Activated T-helper 17 cell treated with anti-CD3 and anti-CD28 coated beads, Interleukin-2, amount 50 U/mL, for 72 hours (primary cell): ENCODE results near the gene RAB31. TPM values are rescaled to one million over a fixed set of nuclear protein-coding genes. Genes with fewer than 3 reads are reported as not detected.
A peak's percentile ranks its signal among the peaks of the same experiment; 100 is the strongest.
"Not testable (repeated sequence)": the region's sequence is repeated elsewhere in the genome, so short reads cannot be mapped to it uniquely, and the experiment has no call there.

Experiments
- ATAC-seq: fragments of 150-1000 bp; cut with Tn5 transposase; replicated peaks from 2 replicates; pipeline ENCODE4 v1.10.0; 2021; ENCODE audit warnings: mild to moderate bottlenecking, moderate library complexity
- H3K27ac Mint-ChIP-seq: one replicate; pipeline ENCODE4 v1.8.0; 2022; ENCODE audit warnings: mixed read lengths
- H3K27me3 Mint-ChIP-seq: one replicate; pipeline ENCODE4 v1.8.0; 2022; ENCODE audit warnings: mixed read lengths
- H3K36me3 Mint-ChIP-seq: one replicate; pipeline ENCODE4 v1.8.0; 2022; ENCODE audit warnings: low read depth, mild to moderate bottlenecking, mixed read lengths
- H3K4me1 Mint-ChIP-seq: one replicate; pipeline ENCODE4 v1.8.0; 2022; ENCODE audit warnings: mixed read lengths
- H3K4me3 Mint-ChIP-seq: one replicate; pipeline ENCODE4 v1.8.0; 2022; ENCODE audit warnings: mild to moderate bottlenecking, mixed read lengths
- H3K9me3 Mint-ChIP-seq: one replicate; pipeline ENCODE4 v1.8.0; 2022; ENCODE audit warnings: mixed read lengths
- total RNA-seq, 2 donors: library from RNA; stranded (reverse); gene quantifications; one replicate each; pipeline ENCODE4 v1.2.3, GENCODE V29; 2022

RAB31 gene
- total RNA-seq, 2 donors from 2014 or later, result 0.08 to 0.69 TPM

DNA sequence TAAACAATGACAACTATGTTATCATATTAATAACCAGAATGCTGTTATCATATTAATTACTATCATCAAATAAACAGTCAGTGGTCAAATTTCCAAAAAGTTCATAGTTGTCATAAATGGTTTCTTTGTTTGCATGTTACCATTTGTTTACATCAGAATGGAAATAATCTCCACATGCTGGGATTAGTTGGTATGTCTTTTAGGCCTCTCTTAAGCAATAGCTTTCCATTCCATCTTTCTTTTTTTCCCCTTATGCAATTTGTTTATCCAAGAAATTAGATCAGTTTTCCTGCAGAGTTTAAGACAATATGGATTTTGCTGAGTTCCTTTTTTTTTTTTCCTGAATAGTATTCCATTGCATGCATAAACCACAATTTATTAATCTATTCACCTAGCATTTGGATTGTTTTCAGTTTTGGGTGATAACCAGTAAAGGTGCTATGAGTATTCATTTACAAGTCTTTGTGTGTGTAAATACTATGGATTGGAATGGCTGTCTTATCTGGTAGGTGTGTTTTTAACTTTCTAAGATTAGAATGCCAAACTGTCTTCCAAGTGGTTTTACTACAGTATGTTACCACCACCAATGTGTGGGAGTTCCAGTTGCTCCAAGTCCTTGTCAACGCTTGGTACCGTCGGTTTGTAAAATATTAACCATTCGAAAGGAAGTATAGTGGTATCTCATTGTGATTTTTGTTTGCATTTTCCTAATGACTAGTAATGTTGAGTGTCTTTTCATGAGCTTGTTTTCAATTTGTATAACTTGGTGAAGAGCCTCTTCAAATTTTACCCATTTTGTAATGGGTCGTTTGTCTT lies 144.4 kb downstream of the RAB31 start:
- no peak for ATAC-seq
- H3K4me1 Mint-ChIP-seq, result peaks cover 5% of the 10 kb centered on the region
- no peaks in the 10 kb centered on the region for H3K9me3 Mint-ChIP-seq
- no peaks in the 10 kb centered on the region for H3K36me3 Mint-ChIP-seq
- H3K4me3 Mint-ChIP-seq, result no peak overlapping the region
- H3K27ac Mint-ChIP-seq, result no peak overlapping the region
- peaks cover 33% of the 10 kb centered on the region for H3K27me3 Mint-ChIP-seq

DNA sequence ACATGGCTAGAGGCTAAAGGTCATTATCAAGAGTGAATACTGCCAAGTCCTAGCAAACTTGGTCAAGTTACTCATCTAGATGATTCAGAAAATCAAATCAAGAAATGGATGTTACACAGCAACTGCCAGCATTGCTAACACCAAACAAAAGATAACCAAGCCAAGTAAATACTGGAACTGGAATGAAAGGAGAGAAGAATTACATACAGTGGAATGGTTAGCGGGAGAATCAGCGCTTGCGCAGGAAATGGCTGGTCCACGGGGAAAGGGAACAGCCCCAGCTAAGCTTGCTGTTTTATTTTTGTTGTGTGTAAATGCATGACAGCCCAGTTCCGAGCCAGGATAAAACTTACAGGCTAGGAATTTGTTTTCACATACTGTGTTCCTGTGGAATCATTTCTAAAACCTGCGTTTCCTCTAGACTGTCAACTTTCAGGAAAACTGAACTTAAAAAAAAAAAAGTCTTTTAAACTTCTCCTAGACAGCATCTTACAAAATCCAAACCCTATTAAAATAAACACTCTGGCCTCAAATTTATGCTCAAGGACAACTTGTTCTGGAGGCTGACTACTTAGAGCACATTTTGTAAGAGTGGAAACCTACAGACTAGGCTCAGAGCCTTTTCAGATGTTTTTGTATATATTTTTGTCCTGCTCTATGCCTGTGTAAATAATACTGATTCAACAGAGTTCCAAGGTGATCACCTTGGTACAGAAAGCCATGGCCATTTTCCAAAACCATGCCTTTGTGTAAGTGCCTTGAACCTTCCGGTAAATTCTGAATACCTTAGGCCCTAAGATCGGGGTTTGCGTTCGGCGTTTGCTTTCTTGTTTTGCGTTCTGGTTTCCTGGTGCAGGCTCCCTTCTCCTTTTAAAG lies 146.9 kb downstream of the RAB31 start:
- no peaks in the 10 kb centered on the region for H3K36me3 Mint-ChIP-seq
- H3K27me3 Mint-ChIP-seq, result peaks cover 20% of the 10 kb centered on the region
- H3K4me3 Mint-ChIP-seq, result no peak overlapping the region
- no peaks in the 10 kb centered on the region for H3K4me1 Mint-ChIP-seq
- no peak overlapping the region for H3K27ac Mint-ChIP-seq
- no peak for ATAC-seq
- no peaks in the 10 kb centered on the region for H3K9me3 Mint-ChIP-seq

DNA sequence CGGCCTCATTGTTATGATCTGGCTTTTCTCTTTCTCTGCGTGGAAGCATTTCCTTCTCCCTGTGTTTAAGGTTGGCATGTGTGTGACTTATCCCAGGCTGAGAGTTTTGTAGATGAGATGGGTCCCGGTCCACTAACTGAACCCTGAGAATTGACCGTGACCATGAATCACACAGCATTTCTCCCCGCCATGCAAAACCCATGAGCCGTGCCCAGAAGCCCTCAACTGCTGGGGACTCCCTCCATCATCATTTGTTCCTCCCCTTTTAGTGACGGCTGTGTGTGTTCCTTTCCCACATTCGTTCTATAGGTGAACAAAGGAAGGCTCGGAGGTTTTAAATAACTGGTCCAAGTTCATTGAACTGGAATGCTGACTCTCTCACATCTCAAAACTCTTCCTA lies 147.6 kb downstream of the RAB31 start:
- Mint-ChIP-seq H3K27me3 (peaks cover 19% of the 10 kb centered on the region), H3K36me3 (no peaks in the 10 kb centered on the region), H3K9me3 (no peaks in the 10 kb centered on the region), H3K4me1 (no peaks in the 10 kb centered on the region), H3K27ac (no peak overlapping the region), H3K4me3 (no peak overlapping the region)
- ATAC-seq, result no peak

DNA sequence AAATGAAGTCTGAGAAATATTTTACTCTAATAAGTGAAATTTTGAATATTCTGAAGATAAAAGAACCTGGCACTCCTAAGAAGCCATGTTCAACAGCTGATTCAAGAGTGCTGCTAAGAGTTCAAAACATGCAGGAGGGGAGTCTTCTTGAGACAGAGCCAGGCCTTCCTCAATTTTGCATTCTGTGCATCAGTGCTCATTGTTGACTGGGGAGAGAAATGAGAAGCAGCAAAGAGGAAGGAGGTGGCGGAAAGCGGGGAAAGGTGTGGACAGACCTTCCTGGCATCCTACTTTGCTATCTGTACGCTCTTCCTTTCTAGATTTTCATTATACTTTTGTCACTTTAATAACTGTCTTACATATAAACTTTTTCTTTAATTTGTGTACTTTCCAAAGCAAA lies 148.0 kb downstream of the RAB31 start:
- no peak overlapping the region for H3K27ac Mint-ChIP-seq
- no peaks in the 10 kb centered on the region for H3K4me1 Mint-ChIP-seq
- H3K4me3 Mint-ChIP-seq, result no peak overlapping the region
- H3K36me3 Mint-ChIP-seq, result no peaks in the 10 kb centered on the region
- ATAC-seq, result no peak
- H3K27me3 Mint-ChIP-seq, result peaks cover 19% of the 10 kb centered on the region
- H3K9me3 Mint-ChIP-seq, result no peaks in the 10 kb centered on the region

DNA sequence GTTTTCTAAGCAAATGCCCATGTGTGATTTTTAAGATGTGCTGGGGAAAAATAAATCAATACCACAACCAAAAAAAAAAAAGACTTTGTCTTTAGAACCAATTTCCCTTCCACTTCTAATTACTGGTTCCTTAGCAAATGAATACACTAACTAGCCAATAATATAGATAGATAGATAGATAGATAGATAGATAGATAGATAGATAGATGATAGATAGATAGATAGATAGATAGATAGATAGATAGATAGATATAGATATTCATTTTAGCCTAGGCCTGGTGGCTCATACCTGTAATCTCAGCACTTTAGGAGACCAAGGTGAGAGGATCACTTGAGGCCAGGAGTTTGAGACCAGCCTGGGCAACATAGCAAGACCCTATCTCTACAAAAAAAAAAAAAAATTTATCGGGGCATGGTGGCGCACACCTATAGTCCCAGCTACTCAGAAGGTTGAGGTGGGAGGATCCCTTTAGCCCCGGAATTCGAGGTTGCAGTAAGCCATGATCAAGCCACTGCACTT lies 149.4 kb downstream of the RAB31 start:
- H3K4me1 Mint-ChIP-seq, H3K36me3 Mint-ChIP-seq, H3K27ac Mint-ChIP-seq, H3K4me3 Mint-ChIP-seq, H3K9me3 Mint-ChIP-seq, ATAC-seq: not testable (repeated sequence)
- H3K27me3 Mint-ChIP-seq, result peaks cover 19% of the 10 kb centered on the region

DNA sequence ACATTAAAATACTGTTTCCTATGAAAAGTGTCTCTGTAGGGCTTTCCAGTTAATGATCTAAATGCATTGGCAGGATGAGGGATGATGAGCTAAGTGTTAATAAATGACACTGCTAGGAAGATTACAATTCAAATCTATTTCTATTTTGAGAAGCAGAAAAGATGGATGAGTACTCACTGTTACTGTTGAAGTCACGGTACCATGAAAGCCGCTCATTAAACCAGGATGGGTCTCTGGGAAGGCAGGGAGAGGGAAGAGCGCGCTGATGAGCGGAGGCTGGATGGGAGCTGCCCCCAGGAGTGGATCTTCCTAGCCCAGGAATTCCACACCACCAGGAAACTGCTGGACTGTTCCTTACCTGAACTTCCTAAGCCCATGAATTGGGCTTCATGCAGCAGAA lies 150.5 kb downstream of the RAB31 start:
- Mint-ChIP-seq H3K9me3 (no peaks in the 10 kb centered on the region), H3K27ac (no peak overlapping the region), H3K36me3 (no peaks in the 10 kb centered on the region), H3K27me3 (peaks cover 19% of the 10 kb centered on the region), H3K4me3 (no peak overlapping the region), H3K4me1 (peaks cover 6% of the 10 kb centered on the region)
- no peak for ATAC-seq

DNA sequence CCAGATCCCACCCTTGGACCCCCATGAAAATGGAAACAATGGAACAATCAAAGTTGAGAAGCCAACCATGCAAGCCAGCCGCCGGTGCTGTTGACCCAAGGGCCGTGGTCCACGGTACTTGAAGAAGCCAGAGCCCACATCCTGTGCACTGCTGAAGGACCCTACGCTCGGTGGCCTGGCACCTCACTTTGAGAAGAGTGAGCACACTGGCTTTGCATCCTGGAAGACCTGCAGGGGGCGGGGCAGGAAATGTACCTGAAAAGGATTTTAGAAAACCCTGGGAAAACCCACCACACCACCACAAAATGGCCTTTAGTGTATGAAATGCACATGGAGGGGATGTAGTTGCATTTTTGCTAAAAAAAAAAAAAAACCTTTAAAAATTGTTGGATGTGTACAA lies 151.1 kb downstream of the RAB31 start:
- Mint-ChIP-seq H3K4me1 (peaks cover 6% of the 10 kb centered on the region), H3K9me3 (no peaks in the 10 kb centered on the region), H3K27me3 (peaks cover 19% of the 10 kb centered on the region), H3K36me3 (no peaks in the 10 kb centered on the region), H3K27ac (no peak overlapping the region), H3K4me3 (no peak overlapping the region)
- ATAC-seq, result no peak

DNA sequence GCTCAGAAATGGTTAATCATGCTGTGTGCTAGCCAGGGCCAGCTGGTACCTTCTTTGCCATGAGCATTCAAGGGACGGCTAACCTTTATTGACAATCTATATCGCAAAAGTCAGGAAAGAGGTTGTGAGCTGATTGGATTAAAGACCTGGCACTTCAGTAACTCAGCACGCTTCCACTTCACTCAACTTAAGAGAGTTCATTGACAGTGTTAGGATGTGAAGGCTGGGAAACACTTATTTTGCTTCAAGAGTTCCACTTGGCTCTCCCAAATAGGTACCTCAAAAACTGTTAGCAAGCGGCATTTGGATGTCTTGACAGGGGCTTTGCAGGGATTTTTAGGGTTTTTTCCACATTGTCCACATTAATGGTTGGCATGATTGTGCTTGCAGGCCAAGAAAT lies 152.6 kb downstream of the RAB31 start:
- Mint-ChIP-seq H3K36me3 (no peaks in the 10 kb centered on the region), H3K27ac (no peak overlapping the region), H3K27me3 (peaks cover 14% of the 10 kb centered on the region), H3K4me1 (peaks cover 6% of the 10 kb centered on the region), H3K4me3 (no peak overlapping the region), H3K9me3 (peaks cover 4% of the 10 kb centered on the region)
- ATAC-seq, result no peak

DNA sequence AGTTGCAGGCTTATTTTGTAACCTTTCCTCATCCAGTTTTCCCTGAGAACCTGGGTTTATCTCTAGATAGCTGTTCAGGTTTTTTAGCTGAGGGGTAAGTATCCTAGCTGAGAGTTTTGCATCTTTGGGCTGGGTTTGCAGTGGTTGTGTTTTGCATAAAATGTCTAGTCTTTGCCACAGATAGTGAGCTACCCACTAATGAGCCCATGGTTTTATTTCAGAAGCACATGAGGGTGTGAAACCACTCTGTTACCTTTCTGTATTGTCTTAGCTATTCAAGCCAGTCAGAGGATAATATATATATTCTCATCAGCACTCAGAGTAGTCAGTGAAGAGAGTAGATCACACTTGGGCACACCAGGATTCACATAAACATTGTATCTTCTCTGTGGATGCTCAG lies 153.1 kb downstream of the RAB31 start:
- peak; percentile 41 for ATAC-seq
- no peaks in the 10 kb centered on the region for H3K36me3 Mint-ChIP-seq
- H3K4me3 Mint-ChIP-seq, result peak overlapping the region; percentile 56
- H3K27ac Mint-ChIP-seq, result no peak overlapping the region
- H3K4me1 Mint-ChIP-seq, result peaks cover 6% of the 10 kb centered on the region
- H3K27me3 Mint-ChIP-seq, result peaks cover 17% of the 10 kb centered on the region
- peaks cover 9% of the 10 kb centered on the region for H3K9me3 Mint-ChIP-seq

DNA sequence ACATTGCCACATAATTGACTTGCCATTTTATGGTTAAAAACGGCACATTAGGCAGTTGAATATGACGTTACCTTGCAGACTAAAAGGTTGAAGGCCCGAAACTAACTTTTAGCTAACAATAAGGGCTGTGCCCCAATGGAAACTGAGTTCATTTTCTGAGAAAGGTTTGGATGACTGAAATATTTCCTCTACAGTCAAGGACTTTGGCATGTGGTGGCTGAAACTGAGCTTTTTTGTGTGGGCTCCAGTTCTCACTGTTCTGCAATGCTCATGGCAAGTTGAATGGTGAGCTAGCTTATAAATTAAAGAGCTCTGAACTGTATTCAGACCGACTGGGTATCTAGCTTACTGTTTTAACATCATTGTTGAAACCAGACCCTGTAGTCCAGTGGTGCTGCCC lies 153.8 kb downstream of the RAB31 start:
- Mint-ChIP-seq H3K27ac (peak overlapping the region; percentile 78), H3K4me3 (peak overlapping the region; percentile 56)
- peak; percentile 89 for ATAC-seq

DNA sequence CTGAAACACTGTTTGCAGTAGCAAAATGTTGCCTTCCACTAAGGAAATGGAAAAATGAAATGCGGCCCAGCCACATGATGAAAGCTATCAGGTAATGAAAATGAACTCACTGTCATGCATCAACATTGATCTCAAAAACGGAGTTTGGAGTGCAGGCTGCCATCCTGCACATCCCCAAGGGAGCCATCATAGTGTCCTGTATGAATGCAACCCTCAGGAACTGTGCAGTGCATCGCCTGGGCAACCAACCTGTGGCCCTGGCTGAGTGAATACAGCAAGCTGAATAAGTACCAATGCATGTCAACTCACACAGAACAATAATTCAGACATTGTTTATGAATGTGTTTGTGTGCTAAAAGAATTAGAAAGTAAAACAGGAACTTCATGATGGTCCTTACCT lies 154.6 kb downstream of the RAB31 start:
- Mint-ChIP-seq H3K27ac (no peak overlapping the region), H3K36me3 (no peaks in the 10 kb centered on the region), H3K4me1 (peaks cover 6% of the 10 kb centered on the region), H3K4me3 (no peak overlapping the region), H3K27me3 (peaks cover 14% of the 10 kb centered on the region), H3K9me3 (peaks cover 10% of the 10 kb centered on the region)
- no peak for ATAC-seq

More for the DNA sequence above, 153.8 kb downstream of the RAB31 start:
- Mint-ChIP-seq H3K9me3 (peaks cover 10% of the 10 kb centered on the region), H3K4me1 (peaks cover 6% of the 10 kb centered on the region), H3K27me3 (peaks cover 18% of the 10 kb centered on the region), H3K36me3 (no peaks in the 10 kb centered on the region)

DNA sequence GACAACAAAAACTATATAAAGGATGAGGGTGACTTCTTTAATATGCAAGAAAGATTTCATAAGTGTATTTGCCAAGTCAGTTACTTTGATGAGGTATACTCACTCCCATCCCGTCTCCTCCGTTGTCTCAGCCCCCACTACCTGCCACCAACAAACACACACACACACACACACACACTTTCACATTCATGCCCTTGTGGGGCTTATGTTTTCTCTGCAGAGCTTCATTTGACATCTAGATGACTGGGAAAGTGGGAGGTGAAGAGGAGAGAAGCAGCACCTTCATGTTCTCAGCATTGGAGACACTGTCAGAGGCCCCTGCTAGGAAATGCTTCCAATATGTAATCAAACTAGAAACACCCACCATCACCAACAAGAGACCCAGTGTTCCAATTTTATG lies 155.2 kb downstream of the RAB31 start:
- Mint-ChIP-seq H3K9me3 (peaks cover 10% of the 10 kb centered on the region), H3K4me3 (no peak overlapping the region), H3K27me3 (peaks cover 14% of the 10 kb centered on the region), H3K36me3 (no peaks in the 10 kb centered on the region), H3K27ac (no peak overlapping the region), H3K4me1 (peaks cover 6% of the 10 kb centered on the region)
- ATAC-seq, result no peak

DNA sequence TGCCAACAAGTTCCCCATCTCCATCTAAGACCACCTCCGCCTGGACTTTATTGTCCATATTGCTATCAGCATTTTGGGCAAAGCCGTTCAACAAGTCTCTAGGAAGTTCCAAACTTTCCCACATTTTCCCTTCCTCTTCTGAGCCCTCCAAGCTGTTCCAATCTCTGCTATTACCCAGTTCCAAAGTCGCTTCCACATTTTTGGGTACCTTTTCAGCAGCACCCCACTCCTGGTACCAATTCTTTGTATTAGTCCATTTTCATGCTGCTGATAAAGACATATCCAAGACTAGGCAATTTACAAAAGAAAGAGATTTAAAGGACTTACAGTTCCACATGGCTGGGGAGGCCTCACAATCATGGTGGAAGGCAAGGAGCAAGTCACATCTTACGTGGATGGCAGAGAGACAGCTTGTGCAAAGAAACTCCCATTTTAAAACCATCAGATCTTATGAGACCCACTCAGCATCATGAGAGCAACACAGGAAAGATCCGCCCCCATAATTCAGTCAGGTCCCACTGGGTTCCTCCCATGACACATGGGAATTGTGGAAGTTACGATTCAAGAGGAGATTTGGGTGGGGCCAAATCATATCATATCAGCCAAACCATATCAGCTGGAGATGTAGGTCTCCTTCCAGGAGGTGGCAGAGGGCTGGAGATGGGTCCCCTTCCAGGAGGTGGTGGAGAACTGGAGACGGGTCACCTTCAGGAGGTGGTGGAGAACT lies 157.8 kb downstream of the RAB31 start:
- Mint-ChIP-seq H3K27ac (no peak overlapping the region), H3K4me1 (peaks cover 6% of the 10 kb centered on the region), H3K36me3 (no peaks in the 10 kb centered on the region), H3K27me3 (peaks cover 27% of the 10 kb centered on the region), H3K4me3 (no peak overlapping the region), H3K9me3 (peaks cover 10% of the 10 kb centered on the region)
- no peak for ATAC-seq

DNA sequence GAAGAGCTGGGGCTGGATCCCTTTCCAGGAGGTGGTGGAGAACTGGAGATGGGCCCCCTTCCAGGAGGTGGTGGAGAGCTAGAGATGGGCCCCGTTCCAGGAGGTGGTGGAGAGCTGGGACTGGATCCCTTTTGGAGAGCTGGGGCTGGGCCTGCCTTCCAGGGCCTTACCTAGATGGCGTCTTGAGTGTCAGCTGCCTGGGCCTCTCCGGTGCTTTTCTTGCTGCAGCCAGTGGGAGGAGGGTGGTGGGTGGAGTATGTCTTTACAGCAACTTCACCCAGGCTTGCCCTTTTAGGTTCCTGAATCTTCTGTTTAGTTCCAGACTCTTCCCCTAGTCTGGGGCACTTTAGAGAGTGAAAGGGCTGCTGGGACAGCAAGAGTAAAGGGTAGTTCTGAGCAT lies 158.5 kb downstream of the RAB31 start:
- Mint-ChIP-seq H3K9me3 (peaks cover 10% of the 10 kb centered on the region), H3K36me3 (no peaks in the 10 kb centered on the region), H3K27ac (no peak overlapping the region), H3K4me1 (peaks cover 2% of the 10 kb centered on the region), H3K4me3 (no peak overlapping the region), H3K27me3 (peaks cover 34% of the 10 kb centered on the region)
- ATAC-seq, result no peak
